GM12865 (cell line): ENCODE data around the gene COX19.

Source experiments
- DNase-seq: peaks from one replicate; pipeline ENCODE4 v3.0.0; 2010; ENCODE audit warnings: low read depth
- H3K4me3 ChIP-seq: 2 replicates; pipeline ENCODE4 v1.5.1; 2011; ENCODE audit warnings: mild to moderate bottlenecking, low read depth, low read length, control low read depth
- TF ChIP-seq, protein P1 (sequence below): IDR thresholded peaks from 2 replicates; pipeline ENCODE4 v1.5.1; 2011; ENCODE audit warnings: low read length, control low read depth, low read depth, inconsistent platforms; ENCODE audit not compliant: insufficient read depth; ENCODE audit errors: missing control alignments

The COX19 gene

DNA sequence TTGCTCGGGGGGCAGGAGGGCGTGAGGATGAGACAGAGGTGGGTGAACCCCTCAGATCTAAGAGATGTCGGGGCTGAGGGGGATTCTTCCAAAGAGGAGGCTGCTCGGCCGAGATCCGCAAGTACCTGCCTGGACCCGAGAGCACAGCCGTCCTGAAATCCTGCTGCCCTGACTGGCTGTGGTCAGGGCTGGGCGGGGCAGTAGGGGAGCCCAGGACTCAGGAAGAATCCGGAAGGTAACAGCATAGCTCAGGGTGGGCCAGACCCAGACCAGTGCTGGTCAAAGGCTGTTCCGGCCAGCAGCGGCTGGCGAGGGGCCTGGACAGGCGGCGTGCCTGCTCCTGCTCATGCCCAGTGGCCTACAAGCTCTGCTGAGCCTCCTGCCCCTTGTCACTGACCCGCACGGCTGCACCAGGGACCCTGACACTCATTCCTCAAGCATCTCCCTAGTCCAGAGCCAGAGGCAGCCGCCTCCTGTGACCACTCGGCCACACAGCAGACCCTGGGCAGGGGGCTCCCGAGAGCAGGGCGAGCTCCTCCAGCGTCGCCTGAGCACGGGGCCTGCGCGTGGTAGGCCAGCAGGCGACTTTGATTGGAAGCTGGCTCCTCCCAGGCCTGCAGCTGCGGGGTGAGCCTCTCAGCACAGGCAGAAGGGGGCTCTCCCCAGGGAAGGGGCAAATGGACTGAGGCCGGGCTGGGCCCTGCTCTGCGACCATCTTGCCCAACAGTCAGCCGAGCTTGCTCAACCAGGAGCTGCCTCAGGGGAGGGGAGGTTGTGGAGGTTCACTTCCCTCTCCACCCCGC, 17.7 kb downstream of the COX19 start:
- no peak for DNase-seq
- TF ChIP-seq, protein P1, sequence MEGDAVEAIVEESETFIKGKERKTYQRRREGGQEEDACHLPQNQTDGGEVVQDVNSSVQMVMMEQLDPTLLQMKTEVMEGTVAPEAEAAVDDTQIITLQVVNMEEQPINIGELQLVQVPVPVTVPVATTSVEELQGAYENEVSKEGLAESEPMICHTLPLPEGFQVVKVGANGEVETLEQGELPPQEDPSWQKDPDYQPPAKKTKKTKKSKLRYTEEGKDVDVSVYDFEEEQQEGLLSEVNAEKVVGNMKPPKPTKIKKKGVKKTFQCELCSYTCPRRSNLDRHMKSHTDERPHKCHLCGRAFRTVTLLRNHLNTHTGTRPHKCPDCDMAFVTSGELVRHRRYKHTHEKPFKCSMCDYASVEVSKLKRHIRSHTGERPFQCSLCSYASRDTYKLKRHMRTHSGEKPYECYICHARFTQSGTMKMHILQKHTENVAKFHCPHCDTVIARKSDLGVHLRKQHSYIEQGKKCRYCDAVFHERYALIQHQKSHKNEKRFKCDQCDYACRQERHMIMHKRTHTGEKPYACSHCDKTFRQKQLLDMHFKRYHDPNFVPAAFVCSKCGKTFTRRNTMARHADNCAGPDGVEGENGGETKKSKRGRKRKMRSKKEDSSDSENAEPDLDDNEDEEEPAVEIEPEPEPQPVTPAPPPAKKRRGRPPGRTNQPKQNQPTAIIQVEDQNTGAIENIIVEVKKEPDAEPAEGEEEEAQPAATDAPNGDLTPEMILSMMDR = no peak
- no peak overlapping the region for H3K4me3 ChIP-seq

DNA sequence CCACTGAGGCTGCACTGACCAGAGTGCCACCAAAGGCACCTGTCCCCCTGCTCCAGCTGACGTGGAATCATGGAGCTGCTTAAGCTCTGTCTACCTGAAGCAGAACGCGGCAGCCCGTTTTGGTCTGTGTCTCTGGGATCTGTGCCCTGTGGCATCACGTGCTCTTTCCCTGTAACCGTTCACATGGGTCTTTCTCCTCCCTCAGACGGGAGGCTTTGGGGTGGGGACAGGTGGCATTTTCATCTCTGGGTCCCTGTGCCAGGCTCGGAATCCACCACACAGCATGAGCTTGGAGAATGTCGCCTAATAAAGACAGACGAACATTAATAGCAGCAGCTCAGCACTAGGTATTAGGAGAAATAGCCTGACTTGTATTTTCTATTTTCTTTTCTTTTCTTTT, 19.3 kb downstream of the COX19 start:
- no peak for DNase-seq
- no peak overlapping the region for H3K4me3 ChIP-seq
- TF ChIP-seq, protein P1 = no peak

DNA sequence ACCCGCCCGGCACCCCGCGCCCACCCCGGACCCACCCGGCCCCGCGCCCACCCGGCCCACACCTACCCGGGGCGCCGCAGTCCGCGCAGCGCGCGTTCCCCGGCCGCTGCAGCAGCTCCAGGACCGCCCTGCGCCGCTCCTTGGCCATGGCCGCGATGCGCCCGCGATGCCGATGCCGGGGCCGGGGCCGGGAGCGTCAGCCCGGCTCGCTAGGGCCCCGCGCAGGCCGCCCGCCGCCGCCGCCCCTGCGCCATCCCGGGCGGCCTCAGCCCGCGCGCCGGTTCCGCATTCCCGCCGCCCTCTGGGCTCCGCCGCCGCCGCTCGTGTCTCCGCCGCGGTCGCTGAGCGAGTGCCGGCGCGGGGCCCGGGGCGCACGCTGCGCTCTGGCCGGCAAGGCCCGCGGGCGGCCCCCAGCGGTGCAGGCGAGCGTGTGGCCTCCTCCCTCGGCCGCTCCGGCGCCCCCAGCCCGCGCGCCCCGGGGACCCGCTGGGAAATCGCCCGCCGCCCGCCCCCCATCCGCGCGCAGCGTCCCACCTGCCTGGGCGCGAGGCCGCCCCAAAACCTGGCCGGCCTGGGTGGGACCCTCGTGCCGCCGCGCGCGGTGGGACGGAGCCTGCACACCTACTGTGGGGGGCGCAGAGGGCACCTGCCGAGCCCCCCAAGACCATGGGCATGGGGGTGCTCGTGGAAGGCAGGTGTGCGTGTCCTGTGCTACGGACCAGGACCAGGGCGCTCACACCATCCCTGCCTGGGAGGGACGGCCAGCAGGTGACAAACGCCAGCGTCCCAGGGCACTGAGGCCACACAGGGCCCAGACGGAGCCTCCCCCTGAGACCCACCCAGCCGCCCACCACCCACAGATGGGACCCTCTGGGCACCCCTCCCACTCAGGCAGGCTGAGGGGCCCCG, 20.8 kb downstream of the COX19 start, which contains the start of gene ADAP1:
Gene ADAP1 (minus strand): TSS at position 351 of the 909 bp plus-strand sequence. CDS start 203 bp downstream, at position 148.
- H3K4me3 ChIP-seq = peak within 1 kb of the TSS; percentile 62
- peak; percentile 86 for DNase-seq

DNA sequence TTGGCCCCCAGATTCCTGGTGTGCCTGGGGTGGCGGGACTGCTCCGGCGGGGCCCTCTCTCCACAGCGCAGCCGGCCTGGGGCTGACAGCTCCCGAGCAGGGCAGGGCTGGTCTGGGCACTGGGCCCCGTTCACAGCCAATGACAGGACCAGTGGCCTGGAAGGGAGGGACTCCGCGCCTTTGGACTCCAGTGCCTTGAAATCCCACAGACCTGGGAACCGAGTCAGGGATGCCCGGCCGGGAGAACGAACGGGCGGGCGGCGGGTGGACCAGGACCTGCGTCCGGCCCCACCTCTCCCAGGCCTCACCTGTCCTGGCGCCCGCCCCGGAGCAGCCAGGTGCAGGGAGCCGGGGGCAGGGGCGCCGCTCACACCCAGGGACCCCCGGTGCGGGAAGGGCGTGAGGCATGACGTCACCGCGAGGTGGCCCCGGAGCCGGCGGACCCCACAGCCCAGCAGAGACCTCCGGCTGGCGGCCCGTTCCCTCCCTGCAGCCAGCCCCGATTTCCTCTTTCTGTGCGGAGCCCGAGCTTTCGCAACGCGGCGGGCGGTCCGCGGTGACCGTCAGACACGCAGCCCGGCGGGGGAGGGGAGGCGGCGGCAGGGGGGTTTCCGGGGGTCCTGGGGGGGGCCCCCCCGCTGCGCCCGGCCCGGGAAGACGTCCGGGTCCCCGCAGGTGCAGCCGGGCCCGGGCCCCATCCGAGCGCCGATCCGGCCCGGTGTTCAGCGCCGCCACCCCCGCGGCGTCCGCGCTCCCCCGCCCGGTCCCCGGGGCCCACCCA, 21.6 kb downstream of the COX19 start:
- DNase-seq = peak; percentile 48
- H3K4me3 ChIP-seq = peak overlapping the region; percentile 62
- TF ChIP-seq, protein P1 = no peak

More for the DNA sequence above, 20.8 kb downstream of the COX19 start, which contains the start of gene ADAP1:
- TF ChIP-seq, protein P1 = peak; percentile 64

DNA sequence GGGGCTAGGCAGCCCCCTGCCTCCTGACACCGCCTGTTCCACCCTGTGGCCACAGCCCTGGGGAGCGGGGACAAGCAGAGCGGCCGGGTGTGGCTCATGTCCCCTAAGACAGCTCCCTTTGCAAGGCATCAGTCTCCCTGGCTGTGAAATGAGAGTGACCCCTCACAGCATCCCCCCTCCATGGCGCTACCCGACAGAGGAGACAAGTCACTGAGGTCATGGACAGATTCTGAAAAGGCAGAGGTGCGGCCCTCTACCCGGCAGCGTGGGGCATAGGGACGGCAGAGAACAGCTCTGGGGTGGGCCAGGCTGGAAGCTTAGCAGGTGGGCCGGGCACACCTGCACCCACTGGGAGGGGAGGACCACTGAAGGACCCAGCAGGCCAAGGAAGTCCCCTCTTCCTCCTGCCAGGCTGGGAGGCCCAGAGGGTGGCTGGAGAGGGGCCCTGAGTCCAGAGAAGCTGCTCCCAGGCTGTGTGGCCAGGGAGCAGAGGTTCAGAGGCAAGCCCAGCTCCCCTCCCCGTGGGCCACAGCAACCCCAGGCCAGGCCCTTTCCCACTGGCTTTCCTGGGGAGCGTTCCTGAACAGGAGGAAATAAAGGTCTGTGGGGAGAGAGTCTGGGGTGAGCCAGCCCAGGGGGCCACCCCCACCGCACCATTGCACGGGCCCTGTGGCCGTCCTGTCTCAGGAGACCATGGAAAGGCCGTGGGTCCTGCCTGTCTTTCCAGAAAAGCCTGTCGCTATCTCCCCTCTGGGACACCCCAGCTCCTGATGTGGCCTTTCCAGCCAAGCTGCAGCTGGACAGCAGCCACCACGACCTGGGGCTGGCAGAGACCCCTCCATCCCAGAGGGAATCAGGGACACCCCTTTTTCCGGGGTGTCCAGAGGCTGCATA, 22.6 kb downstream of the COX19 start:
- H3K4me3 ChIP-seq = peak overlapping the region; percentile 62
- TF ChIP-seq, protein P1 = no peak
- no peak for DNase-seq
